MM.1S (cell line): ENCODE measurements around the gene PUS1.

Experiments
- DNase-seq: peaks from one replicate; pipeline ENCODE4 v3.0.0-alpha.2; 2015
- H2AFZ ChIP-seq: fragments of 300-600 bp; sonication (generic); 2 replicates; pipeline ENCODE4 v1.6.0; 2016; ENCODE audit warnings: antibody characterized with exemption, low read length
- H3F3A ChIP-seq: fragments of 300-600 bp; sonication (generic); 2 replicates; pipeline ENCODE4 v1.6.1; 2016; ENCODE audit warnings: mild to moderate bottlenecking, antibody characterized with exemption, low read length, moderate library complexity, mixed read lengths; ENCODE audit not compliant: insufficient read depth
- H3K27ac ChIP-seq: fragments of 300-600 bp; sonication (generic); 2 replicates; pipeline ENCODE4 v1.5.1; 2016; ENCODE audit warnings: mild to moderate bottlenecking, low read length
- H3K27me3 ChIP-seq: fragments of 300-600 bp; sonication (generic); replicated peaks from 2 replicates; pipeline ENCODE4 v1.6.0; 2016; ENCODE audit warnings: low read length; ENCODE audit not compliant: insufficient read depth
- H3K36me3 ChIP-seq: fragments of 300-600 bp; sonication (generic); replicated peaks from 2 replicates; pipeline ENCODE4 v1.6.1; 2016; ENCODE audit warnings: mild to moderate bottlenecking, low read length, mixed read lengths; ENCODE audit not compliant: insufficient read depth
- H3K4me1 ChIP-seq: fragments of 300-600 bp; sonication (generic); 2 replicates; pipeline ENCODE4 v1.6.1; 2016; ENCODE audit warnings: low read length, mixed read lengths
- H3K4me2 ChIP-seq: fragments of 300-600 bp; sonication (generic); 2 replicates; pipeline ENCODE4 v1.6.0; 2016; ENCODE audit warnings: low read depth, low read length
- H3K4me3 ChIP-seq: fragments of 300-600 bp; sonication (generic); 2 replicates; pipeline ENCODE4 v1.5.1; 2016; ENCODE audit warnings: low read length, mixed read lengths
- H3K79me2 ChIP-seq: fragments of 300-600 bp; sonication (generic); 2 replicates; pipeline ENCODE4 v1.6.1; 2016; ENCODE audit warnings: mixed run types, low read length, mixed read lengths
- H3K9ac ChIP-seq: fragments of 300-600 bp; sonication (generic); 2 replicates; pipeline ENCODE4 v1.6.1; 2016; ENCODE audit warnings: low read length, mixed read lengths
- H3K9me2 ChIP-seq: fragments of 300-600 bp; sonication (generic); replicated peaks from 2 replicates; pipeline ENCODE4 v1.6.1; 2016; ENCODE audit warnings: mild to moderate bottlenecking, low read length, mixed read lengths; ENCODE audit not compliant: insufficient read depth
- H3K9me3 ChIP-seq: fragments of 300-600 bp; sonication (generic); replicated peaks from 2 replicates; pipeline ENCODE4 v1.6.1; 2016; ENCODE audit warnings: mild to moderate bottlenecking, low read length, mixed read lengths; ENCODE audit not compliant: insufficient read depth
- H4K20me1 ChIP-seq: fragments of 300-600 bp; sonication (generic); 2 replicates; pipeline ENCODE4 v1.6.1; 2016; ENCODE audit warnings: mild to moderate bottlenecking, low read length, moderate library complexity, mixed read lengths; ENCODE audit not compliant: insufficient read depth
- CTCF ChIP-seq: fragments of 300-600 bp; sonication (generic); IDR thresholded peaks from 2 replicates; pipeline ENCODE4 v1.5.1; 2016; ENCODE audit warnings: antibody characterized with exemption, low read length, mixed read lengths
- EZH2 ChIP-seq: fragments of 300-600 bp; sonication (generic); optimal IDR thresholded peaks from 2 replicates; pipeline ENCODE3; 2017; ENCODE audit warnings: low read depth, mild to moderate bottlenecking, antibody characterized with exemption, low read length, mixed read lengths
- EZH2phosphoT487 ChIP-seq: fragments of 300-600 bp; sonication (generic); IDR thresholded peaks from 2 replicates; pipeline ENCODE4 v1.6.1; 2018; ENCODE audit warnings: antibody characterized with exemption, low read length

PUS1 gene

GRCh38 chr12:131929581-131930456 is 743 bp downstream of the PUS1 start:
- Histone ChIP-seq H3K9me3 (no peaks in the 10 kb centered on the region), H4K20me1 (no peaks in the 10 kb centered on the region), H3K27me3 (no peaks in the 10 kb centered on the region), H3K9me2 (no peaks in the 10 kb centered on the region), H2AFZ (no peak overlapping the region), H3K9ac (peak overlapping the region; percentile 79), H3K79me2 (peaks cover 16% of the 10 kb centered on the region), H3K27ac (no peak overlapping the region), H3K4me1 (no peaks in the 10 kb centered on the region), H3F3A (0 out of 2 replicates have a peak, but pooled peaks cover 1% of the 10 kb centered on the region), H3K4me3 (peak overlapping the region; percentile 76), H3K4me2 (peak overlapping the region; percentile 66), H3K36me3 (no peaks in the 10 kb centered on the region)
- TF ChIP-seq CTCF, result no peak
- no peak for TF ChIP-seq EZH2phosphoT487
- TF ChIP-seq EZH2, result no peak
- DNase-seq, result no peak

GRCh38 chr12:131930510-131930909 is 1.4 kb downstream of the PUS1 start:
- Histone ChIP-seq H3K9ac (peak overlapping the region; percentile 47; the same call in 1 of the 2 replicates), H3K4me1 (no peaks in the 10 kb centered on the region), H3K9me2 (no peaks in the 10 kb centered on the region), H3K4me3 (peak overlapping the region; percentile 61), H3K27ac (no peak overlapping the region), H4K20me1 (no peaks in the 10 kb centered on the region), H3K36me3 (no peaks in the 10 kb centered on the region), H3K27me3 (no peaks in the 10 kb centered on the region), H2AFZ (no peak overlapping the region), H3K4me2 (peak overlapping the region; percentile 66), H3K9me3 (no peaks in the 10 kb centered on the region), H3K79me2 (peaks cover 16% of the 10 kb centered on the region), H3F3A (no peaks in the 10 kb centered on the region)
- TF ChIP-seq EZH2phosphoT487 (no peak), EZH2 (no peak), CTCF (no peak)
- no peak for DNase-seq

GRCh38 chr12:131933387-131933786 is 4.3 kb downstream of the PUS1 start:
- Histone ChIP-seq H4K20me1 (no peaks in the 10 kb centered on the region), H3K9ac (no peak overlapping the region), H3K36me3 (no peaks in the 10 kb centered on the region), H3K9me3 (no peaks in the 10 kb centered on the region), H2AFZ (no peak overlapping the region), H3K4me2 (no peak overlapping the region), H3K79me2 (peaks cover 16% of the 10 kb centered on the region), H3K9me2 (no peaks in the 10 kb centered on the region), H3K27me3 (no peaks in the 10 kb centered on the region), H3F3A (no peaks in the 10 kb centered on the region), H3K4me3 (no peak overlapping the region), H3K4me1 (no peaks in the 10 kb centered on the region), H3K27ac (no peak overlapping the region)
- DNase-seq, result no peak
- TF ChIP-seq CTCF (no peak), EZH2phosphoT487 (no peak), EZH2 (no peak)
